GM23338 (cell line): ENCODE measurements around the gene TFF1. TPM values are rescaled to one million over a fixed set of nuclear protein-coding genes. Genes with fewer than 3 reads are reported as not detected.

ENCODE experiments used
- ATAC-seq: fragments of 200-7000 bp; cut with Tn5 transposase; 3 replicates; pipeline ENCODE4 v1.9.1; 2020
- DNase-seq: peaks from one replicate; pipeline ENCODE4 v3.0.0-alpha.2; 2015; ENCODE audit warnings: low spot score
- H2AFZ ChIP-seq: fragments of 200-600 bp; sonication (generic); 2 replicates; pipeline ENCODE4 v1.8.0; 2016; ENCODE audit warnings: antibody characterized with exemption, mild to moderate bottlenecking, moderate library complexity
- H3F3A ChIP-seq: fragments of 200-600 bp; sonication (generic); replicated peaks from 2 replicates; pipeline ENCODE4 v1.8.0; 2017; ENCODE audit warnings: antibody characterized with exemption, mixed run types, low read depth
- H3K27ac ChIP-seq: fragments of 200-600 bp; sonication (generic); 2 replicates; pipeline ENCODE4 v1.6.1; 2016; ENCODE audit warnings: low read depth
- H3K27me3 ChIP-seq: fragments of 200-600 bp; sonication (generic); 2 replicates; pipeline ENCODE4 v1.8.0; 2016; ENCODE audit warnings: mild to moderate bottlenecking, mixed run types, moderate library complexity; ENCODE audit not compliant: insufficient read depth
- H3K36me3 ChIP-seq: fragments of 200-600 bp; sonication (generic); 2 replicates; pipeline ENCODE4 v1.8.0; 2016; ENCODE audit warnings: mild to moderate bottlenecking; ENCODE audit not compliant: insufficient read depth
- H3K4me1 ChIP-seq: fragments of 200-600 bp; sonication (generic); 2 replicates; pipeline ENCODE4 v1.8.0; 2016; ENCODE audit warnings: mild to moderate bottlenecking, moderate library complexity; ENCODE audit not compliant: insufficient read depth
- H3K4me2 ChIP-seq: fragments of 200-600 bp; sonication (generic); 2 replicates; pipeline ENCODE4 v1.7.1; 2017; ENCODE audit warnings: mixed run types
- H3K4me3 ChIP-seq: fragments of 200-600 bp; sonication (generic); 2 replicates; pipeline ENCODE4 v1.6.1; 2016; ENCODE audit warnings: mixed run types
- H3K79me2 ChIP-seq: fragments of 200-600 bp; sonication (generic); replicated peaks from 2 replicates; pipeline ENCODE4 v1.8.0; 2017; ENCODE audit warnings: mild to moderate bottlenecking; ENCODE audit not compliant: insufficient read depth
- H3K9me2 ChIP-seq: fragments of 200-600 bp; sonication (generic); 2 replicates; pipeline ENCODE4 v1.8.0; 2017; ENCODE audit not compliant: insufficient read depth
- H4K20me1 ChIP-seq: fragments of 200-600 bp; sonication (generic); replicated peaks from 2 replicates; pipeline ENCODE4 v1.8.0; 2017; ENCODE audit warnings: mild to moderate bottlenecking; ENCODE audit not compliant: insufficient read depth
- H3K27ac Mint-ChIP-seq: 2 replicates; pipeline ENCODE4 v1.8.0; 2020; ENCODE audit warnings: inconsistent platforms, mild to moderate bottlenecking, moderate library complexity, mixed read lengths
- H3K27me3 Mint-ChIP-seq: 3 replicates; pipeline ENCODE4 v1.8.0; 2022; ENCODE audit warnings: low read depth, mild to moderate bottlenecking, moderate library complexity, mixed read lengths, inconsistent platforms; ENCODE audit not compliant: insufficient read depth, poor library complexity
- H3K36me3 Mint-ChIP-seq: 3 replicates; pipeline ENCODE4 v1.8.0; 2021; ENCODE audit warnings: low read depth, mild to moderate bottlenecking, inconsistent platforms, moderate library complexity, mixed read lengths
- H3K4me1 Mint-ChIP-seq: 3 replicates; pipeline ENCODE4 v1.8.0; 2020; ENCODE audit warnings: mild to moderate bottlenecking, inconsistent platforms, mixed read lengths
- H3K4me3 Mint-ChIP-seq: 3 replicates; pipeline ENCODE4 v1.8.0; 2021; ENCODE audit warnings: moderate library complexity, mild to moderate bottlenecking, inconsistent platforms, mixed read lengths
- H3K9me3 Mint-ChIP-seq: 3 replicates; pipeline ENCODE4 v1.8.0; 2020; ENCODE audit warnings: moderate library complexity, mild to moderate bottlenecking, inconsistent platforms, mixed read lengths
- CREB1 ChIP-seq: fragments of 250-450 bp; sonication (Bioruptor Pico); IDR thresholded peaks from 2 replicates; pipeline ENCODE4 v1.5.0; 2020; ENCODE audit warnings: low read depth, mild to moderate bottlenecking, moderate library complexity
- ETS1 ChIP-seq: IDR thresholded peaks from 2 replicates; pipeline ENCODE4 v1.6.1; 2016; ENCODE audit warnings: antibody characterized with exemption
- EZH2 ChIP-seq: fragments of 200-600 bp; sonication (generic); IDR thresholded peaks from one replicate; pipeline ENCODE4 v1.8.0; 2017; ENCODE audit warnings: antibody characterized with exemption, mild to moderate bottlenecking, low read depth; ENCODE audit not compliant: unreplicated experiment
- EZH2phosphoT487 ChIP-seq: fragments of 200-600 bp; sonication (generic); IDR thresholded peaks from one replicate; pipeline ENCODE4 v1.8.1; 2018; ENCODE audit warnings: antibody characterized with exemption; ENCODE audit not compliant: unreplicated experiment
- JUNB ChIP-seq: IDR thresholded peaks from one replicate; pipeline ENCODE4 v1.6.1; 2016; ENCODE audit warnings: antibody characterized with exemption; ENCODE audit not compliant: unreplicated experiment
- NANOG ChIP-seq: IDR thresholded peaks from 2 replicates; pipeline ENCODE4 v1.6.1; 2016; ENCODE audit warnings: antibody characterized with exemption, borderline replicate concordance
- POLR2AphosphoS5 ChIP-seq: IDR thresholded peaks from 2 replicates; pipeline ENCODE4 v1.6.1; 2016; ENCODE audit warnings: antibody characterized with exemption, low read depth
- STAT1 ChIP-seq: IDR thresholded peaks from one replicate; pipeline ENCODE4 v1.6.1; 2016; ENCODE audit warnings: antibody characterized with exemption; ENCODE audit not compliant: unreplicated experiment
- ZNF114 ChIP-seq: fragments of 250-450 bp; sonication (Bioruptor Pico); IDR thresholded peaks from 2 replicates; pipeline ENCODE4 v1.5.0; 2020; ENCODE audit warnings: mild to moderate bottlenecking, moderate library complexity
- ZNF331 ChIP-seq: fragments of 250-450 bp; sonication (Bioruptor Pico); IDR thresholded peaks from 2 replicates; pipeline ENCODE4 v1.5.0; 2020; ENCODE audit warnings: low read depth, mild to moderate bottlenecking, moderate library complexity
- polyA plus RNA-seq: library from polyadenylated mRNA; unstranded; fragments of >200 nt; fragmentation: Nextera tagmentation; extraction: Ambion mirVana; gene quantifications from 2 replicates; pipeline ENCODE4 v1.2.1, GENCODE V29; 2016
- total RNA-seq: library from RNA; depleted of rRNA; stranded (reverse); fragments of >200 nt; shearing (Covaris generic); gene quantifications from 2 replicates; pipeline ENCODE4 v1.2.3, GENCODE V29; 2014
- TF ChIP-seq, protein P1 (sequence below): IDR thresholded peaks from one replicate; pipeline ENCODE4 v1.6.1; 2018; ENCODE audit warnings: antibody characterized with exemption; ENCODE audit not compliant: unreplicated experiment
- TF ChIP-seq, protein P2 (sequence below), 2 experiments: fragments of 200-600 bp in 1 of 2; sonication (generic) in 1 of 2; conservative IDR thresholded peaks; 2 replicates each; pipeline versions ENCODE4 v1.5.1 to v1.6.1; 2016 to 2017; ENCODE audit warnings: antibody characterized with exemption in 2 of 2, low read depth in 2 of 2, mild to moderate bottlenecking in 2 of 2, moderate library complexity in 1 of 2
- TF ChIP-seq, protein P3 (sequence below): fragments of 250-450 bp; sonication (Bioruptor Pico); IDR thresholded peaks from 2 replicates; pipeline ENCODE4 v1.5.0; 2020; ENCODE audit warnings: mild to moderate bottlenecking, moderate library complexity

Gene TFF1
- total and polyA plus RNA-seq, 2 experiments from 2014 or later, result not detected

DNA sequence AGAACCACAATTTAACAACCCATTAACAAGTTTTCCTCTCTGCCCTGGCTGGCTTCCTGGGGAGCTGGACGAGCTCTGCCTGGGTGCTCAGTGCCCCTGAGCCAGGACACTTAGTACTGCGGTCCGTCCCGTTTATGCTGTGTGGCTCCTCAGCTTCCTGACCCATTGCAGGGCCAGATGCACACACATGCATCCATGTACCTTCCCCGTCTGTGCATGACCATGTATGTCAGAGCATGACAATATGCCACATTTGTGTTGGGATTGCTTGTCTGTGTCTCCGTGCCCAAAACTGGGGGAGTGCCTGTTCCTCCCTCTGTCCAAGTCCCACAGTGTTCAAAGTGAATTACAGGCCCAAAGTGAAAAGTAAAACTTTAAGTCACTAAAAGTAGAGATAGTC, 41.4 kb downstream of the TFF1 start:
- Mint-ChIP-seq H3K4me3 (no peak overlapping the region), H3K36me3 (peaks cover 8% of the 10 kb centered on the region)

More for the DNA sequence above, 41.4 kb downstream of the TFF1 start:
- H2AFZ ChIP-seq, result no peak overlapping the region
- no peaks in the 10 kb centered on the region for H3K9me2 ChIP-seq
- H3K79me2 ChIP-seq, result no peaks in the 10 kb centered on the region
- Mint-ChIP-seq H3K27ac (no peak overlapping the region), H3K9me3 (peaks cover 18% of the 10 kb centered on the region), H3K27me3 (no peaks in the 10 kb centered on the region), H3K4me1 (no peaks in the 10 kb centered on the region)
- no peaks in the 10 kb centered on the region for H3K27me3 ChIP-seq
- TF ChIP-seq CREB1 (CRISPR knock-in tag), result no peak
- TF ChIP-seq, protein P1, sequence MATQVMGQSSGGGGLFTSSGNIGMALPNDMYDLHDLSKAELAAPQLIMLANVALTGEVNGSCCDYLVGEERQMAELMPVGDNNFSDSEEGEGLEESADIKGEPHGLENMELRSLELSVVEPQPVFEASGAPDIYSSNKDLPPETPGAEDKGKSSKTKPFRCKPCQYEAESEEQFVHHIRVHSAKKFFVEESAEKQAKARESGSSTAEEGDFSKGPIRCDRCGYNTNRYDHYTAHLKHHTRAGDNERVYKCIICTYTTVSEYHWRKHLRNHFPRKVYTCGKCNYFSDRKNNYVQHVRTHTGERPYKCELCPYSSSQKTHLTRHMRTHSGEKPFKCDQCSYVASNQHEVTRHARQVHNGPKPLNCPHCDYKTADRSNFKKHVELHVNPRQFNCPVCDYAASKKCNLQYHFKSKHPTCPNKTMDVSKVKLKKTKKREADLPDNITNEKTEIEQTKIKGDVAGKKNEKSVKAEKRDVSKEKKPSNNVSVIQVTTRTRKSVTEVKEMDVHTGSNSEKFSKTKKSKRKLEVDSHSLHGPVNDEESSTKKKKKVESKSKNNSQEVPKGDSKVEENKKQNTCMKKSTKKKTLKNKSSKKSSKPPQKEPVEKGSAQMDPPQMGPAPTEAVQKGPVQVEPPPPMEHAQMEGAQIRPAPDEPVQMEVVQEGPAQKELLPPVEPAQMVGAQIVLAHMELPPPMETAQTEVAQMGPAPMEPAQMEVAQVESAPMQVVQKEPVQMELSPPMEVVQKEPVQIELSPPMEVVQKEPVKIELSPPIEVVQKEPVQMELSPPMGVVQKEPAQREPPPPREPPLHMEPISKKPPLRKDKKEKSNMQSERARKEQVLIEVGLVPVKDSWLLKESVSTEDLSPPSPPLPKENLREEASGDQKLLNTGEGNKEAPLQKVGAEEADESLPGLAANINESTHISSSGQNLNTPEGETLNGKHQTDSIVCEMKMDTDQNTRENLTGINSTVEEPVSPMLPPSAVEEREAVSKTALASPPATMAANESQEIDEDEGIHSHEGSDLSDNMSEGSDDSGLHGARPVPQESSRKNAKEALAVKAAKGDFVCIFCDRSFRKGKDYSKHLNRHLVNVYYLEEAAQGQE, result no peak
- TF ChIP-seq, protein P2, sequence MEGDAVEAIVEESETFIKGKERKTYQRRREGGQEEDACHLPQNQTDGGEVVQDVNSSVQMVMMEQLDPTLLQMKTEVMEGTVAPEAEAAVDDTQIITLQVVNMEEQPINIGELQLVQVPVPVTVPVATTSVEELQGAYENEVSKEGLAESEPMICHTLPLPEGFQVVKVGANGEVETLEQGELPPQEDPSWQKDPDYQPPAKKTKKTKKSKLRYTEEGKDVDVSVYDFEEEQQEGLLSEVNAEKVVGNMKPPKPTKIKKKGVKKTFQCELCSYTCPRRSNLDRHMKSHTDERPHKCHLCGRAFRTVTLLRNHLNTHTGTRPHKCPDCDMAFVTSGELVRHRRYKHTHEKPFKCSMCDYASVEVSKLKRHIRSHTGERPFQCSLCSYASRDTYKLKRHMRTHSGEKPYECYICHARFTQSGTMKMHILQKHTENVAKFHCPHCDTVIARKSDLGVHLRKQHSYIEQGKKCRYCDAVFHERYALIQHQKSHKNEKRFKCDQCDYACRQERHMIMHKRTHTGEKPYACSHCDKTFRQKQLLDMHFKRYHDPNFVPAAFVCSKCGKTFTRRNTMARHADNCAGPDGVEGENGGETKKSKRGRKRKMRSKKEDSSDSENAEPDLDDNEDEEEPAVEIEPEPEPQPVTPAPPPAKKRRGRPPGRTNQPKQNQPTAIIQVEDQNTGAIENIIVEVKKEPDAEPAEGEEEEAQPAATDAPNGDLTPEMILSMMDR (conservative IDR thresholded peaks at IDR 0.05; ENCODE audit: low read depth in 2 of 2), result no peak
- TF ChIP-seq ZNF114 (CRISPR knock-in tag), result no peak
- TF ChIP-seq JUNB, result no peak
- TF ChIP-seq EZH2phosphoT487, result no peak
- no peak for TF ChIP-seq ETS1
- TF ChIP-seq NANOG, result no peak
- TF ChIP-seq, protein P3, sequence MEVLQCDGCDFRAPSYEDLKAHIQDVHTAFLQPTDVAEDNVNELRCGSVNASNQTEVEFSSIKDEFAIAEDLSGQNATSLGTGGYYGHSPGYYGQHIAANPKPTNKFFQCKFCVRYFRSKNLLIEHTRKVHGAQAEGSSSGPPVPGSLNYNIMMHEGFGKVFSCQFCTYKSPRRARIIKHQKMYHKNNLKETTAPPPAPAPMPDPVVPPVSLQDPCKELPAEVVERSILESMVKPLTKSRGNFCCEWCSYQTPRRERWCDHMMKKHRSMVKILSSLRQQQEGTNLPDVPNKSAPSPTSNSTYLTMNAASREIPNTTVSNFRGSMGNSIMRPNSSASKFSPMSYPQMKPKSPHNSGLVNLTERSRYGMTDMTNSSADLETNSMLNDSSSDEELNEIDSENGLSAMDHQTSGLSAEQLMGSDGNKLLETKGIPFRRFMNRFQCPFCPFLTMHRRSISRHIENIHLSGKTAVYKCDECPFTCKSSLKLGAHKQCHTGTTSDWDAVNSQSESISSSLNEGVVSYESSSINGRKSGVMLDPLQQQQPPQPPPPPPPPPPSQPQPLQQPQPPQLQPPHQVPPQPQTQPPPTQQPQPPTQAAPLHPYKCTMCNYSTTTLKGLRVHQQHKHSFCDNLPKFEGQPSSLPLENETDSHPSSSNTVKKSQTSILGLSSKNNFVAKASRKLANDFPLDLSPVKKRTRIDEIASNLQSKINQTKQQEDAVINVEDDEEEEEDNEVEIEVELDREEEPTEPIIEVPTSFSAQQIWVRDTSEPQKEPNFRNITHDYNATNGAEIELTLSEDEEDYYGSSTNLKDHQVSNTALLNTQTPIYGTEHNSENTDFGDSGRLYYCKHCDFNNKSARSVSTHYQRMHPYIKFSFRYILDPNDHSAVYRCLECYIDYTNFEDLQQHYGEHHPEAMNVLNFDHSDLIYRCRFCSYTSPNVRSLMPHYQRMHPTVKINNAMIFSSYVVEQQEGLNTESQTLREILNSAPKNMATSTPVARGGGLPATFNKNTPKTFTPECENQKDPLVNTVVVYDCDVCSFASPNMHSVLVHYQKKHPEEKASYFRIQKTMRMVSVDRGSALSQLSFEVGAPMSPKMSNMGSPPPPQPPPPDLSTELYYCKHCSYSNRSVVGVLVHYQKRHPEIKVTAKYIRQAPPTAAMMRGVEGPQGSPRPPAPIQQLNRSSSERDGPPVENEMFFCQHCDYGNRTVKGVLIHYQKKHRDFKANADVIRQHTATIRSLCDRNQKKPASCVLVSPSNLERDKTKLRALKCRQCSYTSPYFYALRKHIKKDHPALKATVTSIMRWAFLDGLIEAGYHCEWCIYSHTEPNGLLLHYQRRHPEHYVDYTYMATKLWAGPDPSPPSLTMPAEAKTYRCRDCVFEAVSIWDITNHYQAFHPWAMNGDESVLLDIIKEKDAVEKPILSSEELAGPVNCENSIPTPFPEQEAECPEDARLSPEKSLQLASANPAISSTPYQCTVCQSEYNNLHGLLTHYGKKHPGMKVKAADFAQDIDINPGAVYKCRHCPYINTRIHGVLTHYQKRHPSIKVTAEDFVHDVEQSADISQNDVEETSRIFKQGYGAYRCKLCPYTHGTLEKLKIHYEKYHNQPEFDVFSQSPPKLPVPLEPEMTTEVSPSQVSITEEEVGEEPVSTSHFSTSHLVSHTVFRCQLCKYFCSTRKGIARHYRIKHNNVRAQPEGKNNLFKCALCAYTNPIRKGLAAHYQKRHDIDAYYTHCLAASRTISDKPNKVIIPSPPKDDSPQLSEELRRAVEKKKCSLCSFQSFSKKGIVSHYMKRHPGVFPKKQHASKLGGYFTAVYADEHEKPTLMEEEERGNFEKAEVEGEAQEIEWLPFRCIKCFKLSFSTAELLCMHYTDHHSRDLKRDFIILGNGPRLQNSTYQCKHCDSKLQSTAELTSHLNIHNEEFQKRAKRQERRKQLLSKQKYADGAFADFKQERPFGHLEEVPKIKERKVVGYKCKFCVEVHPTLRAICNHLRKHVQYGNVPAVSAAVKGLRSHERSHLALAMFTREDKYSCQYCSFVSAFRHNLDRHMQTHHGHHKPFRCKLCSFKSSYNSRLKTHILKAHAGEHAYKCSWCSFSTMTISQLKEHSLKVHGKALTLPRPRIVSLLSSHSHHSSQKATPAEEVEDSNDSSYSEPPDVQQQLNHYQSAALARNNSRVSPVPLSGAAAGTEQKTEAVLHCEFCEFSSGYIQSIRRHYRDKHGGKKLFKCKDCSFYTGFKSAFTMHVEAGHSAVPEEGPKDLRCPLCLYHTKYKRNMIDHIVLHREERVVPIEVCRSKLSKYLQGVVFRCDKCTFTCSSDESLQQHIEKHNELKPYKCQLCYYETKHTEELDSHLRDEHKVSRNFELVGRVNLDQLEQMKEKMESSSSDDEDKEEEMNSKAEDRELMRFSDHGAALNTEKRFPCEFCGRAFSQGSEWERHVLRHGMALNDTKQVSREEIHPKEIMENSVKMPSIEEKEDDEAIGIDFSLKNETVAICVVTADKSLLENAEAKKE (CRISPR knock-in tag), result no peak
- no peak for TF ChIP-seq EZH2
- TF ChIP-seq POLR2AphosphoS5, result no peak
- no peak for TF ChIP-seq ZNF331 (CRISPR knock-in tag)
- no peak for TF ChIP-seq STAT1
- no peaks in the 10 kb centered on the region for H3K36me3 ChIP-seq
- no peaks in the 10 kb centered on the region for H3F3A ChIP-seq
- no peaks in the 10 kb centered on the region for H3K4me1 ChIP-seq
- H3K27ac ChIP-seq, result no peak overlapping the region
- H3K4me3 ChIP-seq, result no peak overlapping the region
- no peak overlapping the region for H3K4me2 ChIP-seq
- ATAC-seq (no peak), DNase-seq (no peak)
- no peaks in the 10 kb centered on the region for H4K20me1 ChIP-seq
